Activated CD8-positive, alpha-beta memory T cell treated with anti-CD3 and anti-CD28 coated beads, Interleukin-2, amount 50 U/mL, for 4 hours (primary cell): ENCODE data around the gene POP7.

Experiments
- DNase-seq: peaks from one replicate; pipeline ENCODE4 v3.0.0-alpha.2; 2020

POP7 gene

DNA sequence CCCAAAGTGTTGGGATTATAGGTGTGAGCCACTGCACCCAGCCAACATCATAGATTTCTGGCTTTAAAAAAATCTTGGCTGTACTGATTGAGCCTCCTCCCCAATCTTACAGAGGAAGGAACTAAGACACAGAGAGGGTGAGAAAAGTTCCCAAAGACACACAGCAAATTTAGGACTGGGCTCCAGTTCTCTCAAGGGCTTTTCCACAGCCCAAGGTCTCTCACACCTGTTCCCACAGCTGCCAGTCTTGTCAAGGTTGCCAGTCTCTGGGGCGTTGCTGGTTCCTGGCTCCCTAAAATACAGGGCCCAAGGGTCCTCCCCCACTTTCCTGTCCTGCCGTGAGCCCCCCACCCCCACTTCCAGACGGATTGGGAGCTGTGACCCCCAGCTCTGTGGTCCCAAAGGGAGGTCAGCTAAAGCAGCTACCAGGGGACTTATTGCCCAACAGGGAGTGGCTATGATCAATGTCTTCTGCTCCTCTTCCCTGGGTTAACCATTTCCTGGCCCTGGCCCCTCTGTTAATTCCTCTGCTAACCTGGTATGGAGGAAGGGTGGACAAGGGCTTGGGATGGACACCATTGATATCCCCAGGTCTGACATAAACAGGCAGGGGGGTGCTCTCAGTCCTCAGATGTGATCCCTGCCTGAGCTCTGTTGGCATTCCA lies 24.3 kb downstream of the POP7 start:
- DNase-seq = no peak

DNA sequence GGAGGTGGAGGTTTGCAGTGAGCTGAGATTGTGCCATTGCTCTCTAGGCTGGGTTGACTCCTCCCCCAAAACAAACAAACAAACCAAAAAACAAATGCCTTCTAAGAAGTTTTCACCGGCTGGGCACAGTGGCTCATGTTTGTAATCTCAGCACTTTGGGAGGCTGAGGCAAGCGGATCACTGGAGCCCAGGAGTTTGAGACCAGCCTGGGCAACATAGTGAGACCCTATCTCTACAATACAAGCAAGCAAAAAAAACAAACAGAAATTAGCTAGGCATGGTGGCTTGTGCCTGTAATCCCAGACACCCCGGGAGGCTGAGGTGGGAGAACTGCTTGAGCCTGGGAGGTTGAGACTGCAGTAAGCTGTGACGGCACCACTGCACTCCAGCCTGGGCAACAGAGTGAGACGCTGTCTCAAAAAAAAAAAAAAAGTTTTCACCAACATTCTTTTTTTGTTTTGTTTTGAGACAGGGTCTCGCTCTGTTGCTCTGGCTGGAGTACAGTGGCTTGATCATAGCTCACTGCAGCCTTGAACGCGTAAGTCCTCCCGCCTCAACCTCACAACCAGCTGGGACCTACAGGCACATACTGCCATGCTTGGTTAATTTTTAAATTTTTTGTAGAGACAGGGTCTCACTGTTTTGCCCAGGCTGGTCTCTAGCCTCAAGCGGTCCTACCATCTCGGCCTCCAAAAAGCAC lies 26.2 kb downstream of the POP7 start:
- no peak for DNase-seq

DNA sequence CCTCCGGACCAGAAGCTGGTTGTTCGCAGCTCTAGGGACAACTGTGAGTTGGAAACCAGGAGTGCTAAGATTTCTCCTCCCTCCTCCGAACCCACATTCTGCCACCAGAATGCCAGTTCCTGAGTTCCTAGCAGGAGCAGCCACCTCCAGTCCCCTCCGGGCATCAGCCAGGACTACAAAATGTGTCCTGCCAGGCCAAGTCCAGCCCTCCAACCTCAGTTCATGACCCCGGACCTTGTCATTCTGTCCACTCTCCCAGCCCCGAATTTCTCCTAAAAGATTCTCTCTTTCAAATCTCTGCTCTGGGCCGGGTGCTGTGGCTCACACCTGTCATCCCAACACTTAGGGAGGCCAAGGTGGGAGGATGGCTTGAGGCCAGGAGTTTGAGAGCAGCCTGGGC lies 29.8 kb downstream of the POP7 start:
- DNase-seq = no peak

DNA sequence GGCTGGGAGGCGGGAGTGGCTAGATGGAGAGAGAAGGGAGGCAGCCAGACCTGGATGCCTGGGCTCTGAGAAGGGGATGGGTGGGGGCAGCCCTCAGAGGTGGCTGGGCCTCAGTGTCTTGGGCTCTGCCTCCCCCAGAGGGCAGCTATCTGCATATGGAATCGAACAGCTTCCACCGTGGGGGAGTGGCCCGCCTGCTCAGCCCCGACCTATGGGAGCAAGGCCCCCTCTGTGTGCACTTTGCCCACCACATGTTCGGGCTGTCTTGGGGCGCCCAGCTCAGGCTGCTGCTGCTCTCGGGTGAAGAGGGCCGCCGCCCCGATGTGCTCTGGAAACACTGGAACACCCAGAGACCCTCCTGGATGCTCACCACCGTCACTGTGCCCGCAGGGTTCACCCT lies 30.8 kb downstream of the POP7 start:
- no peak for DNase-seq

DNA sequence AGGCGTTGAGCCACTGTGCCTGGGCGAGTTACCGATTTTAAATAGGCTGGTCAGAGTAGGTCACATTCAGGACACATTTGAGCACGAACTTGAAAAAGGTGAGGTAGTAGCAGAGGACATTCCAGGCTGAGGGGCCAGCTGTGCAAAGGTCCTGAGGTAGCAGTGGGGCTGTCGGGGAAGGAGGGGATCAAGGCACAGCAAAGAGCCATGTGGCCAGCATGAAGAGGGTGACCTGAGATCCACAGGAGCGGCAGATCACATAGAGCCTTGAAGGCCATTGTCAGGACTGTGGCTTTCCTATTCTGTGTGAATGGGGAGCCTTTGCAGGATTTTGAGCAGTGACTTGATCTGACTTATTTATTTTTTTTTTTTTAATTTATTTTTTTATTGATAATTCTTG lies 34.0 kb downstream of the POP7 start:
- no peak for DNase-seq

DNA sequence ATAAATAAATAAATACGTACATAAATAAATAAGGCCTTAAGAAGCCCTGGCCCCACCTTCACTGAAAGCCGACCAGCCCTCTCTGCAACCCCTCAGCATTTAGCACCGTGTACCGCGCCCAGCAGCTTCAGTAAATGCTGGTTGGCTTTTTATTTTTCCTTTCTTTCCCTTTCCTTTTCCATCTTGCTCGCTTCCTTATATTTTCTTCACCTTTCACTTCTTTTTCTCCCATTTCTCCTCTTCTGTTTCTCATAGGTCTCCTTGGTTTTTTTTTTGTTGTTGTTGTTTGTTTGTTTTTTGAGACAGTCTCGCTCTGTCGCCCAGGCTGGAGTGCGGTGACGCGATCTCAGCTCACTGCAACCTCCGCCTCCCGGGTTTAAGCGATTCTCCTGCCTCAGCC lies 38.7 kb downstream of the POP7 start:
- DNase-seq = no peak

DNA sequence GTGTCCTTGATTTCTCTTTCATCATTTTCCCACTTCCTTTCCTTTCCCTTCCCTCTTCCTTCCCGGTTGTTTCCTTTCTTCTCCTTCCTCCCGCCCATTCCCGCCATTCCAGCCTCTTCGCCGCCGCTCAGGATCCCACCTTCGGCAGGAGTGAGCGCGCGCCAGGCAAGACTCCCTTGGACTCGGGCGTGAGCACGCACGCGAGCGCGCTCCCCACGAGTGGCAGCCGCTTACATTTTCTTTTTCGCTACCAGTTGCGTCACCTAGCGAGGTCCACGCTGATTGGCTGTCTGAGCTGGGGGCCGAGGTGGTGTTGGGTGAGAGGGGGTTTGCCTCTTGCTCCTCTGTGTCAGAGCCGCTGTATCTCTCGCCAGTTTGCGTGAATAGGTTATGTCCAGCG lies 39.3 kb downstream of the POP7 start:
- DNase-seq = peak; percentile 20

DNA sequence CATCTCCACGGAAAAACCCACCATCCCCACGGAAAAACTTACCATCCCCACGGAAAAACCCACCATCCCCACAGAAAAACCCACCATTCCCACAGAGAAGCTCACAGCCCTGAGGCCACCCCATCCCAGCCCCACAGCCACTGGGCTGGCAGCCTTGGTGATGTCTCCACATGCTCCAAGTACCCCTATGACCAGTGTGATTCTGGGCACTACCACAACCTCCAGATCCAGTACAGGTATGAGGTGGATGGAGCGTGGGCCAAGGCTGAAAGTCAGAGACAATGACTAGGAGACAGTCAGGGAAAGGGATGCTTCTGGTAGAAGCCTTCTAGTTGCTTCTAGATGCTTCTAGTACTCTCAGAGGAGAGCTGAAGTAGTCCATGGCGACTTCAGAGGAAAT lies 47.1 kb downstream of the POP7 start:
- no peak for DNase-seq

DNA sequence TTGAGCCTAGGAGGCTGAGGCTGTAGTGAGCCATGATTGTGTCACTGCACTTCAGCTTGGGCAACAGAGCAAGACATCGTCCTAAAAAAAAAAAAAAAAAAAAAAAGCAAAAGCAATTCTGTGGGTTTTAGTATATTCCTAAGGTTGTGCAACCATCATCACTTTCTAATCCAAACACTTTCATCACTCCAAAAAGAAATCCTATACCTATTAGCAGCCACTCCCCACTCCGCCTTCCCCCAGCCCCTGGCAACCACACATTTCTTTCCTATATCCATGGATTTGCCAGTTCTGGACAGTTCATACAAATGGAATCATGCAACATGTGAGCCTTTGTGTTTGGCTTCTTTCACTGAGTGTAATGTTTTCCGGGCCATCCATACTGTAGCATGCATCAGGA lies 47.8 kb downstream of the POP7 start:
- no peak for DNase-seq
